SK-N-MC (cell line): Measurements from ENCODE around the gene SLC15A2.

Source experiments
- DNase-seq: peaks from one replicate; pipeline ENCODE4 v3.0.0-alpha.2; 2011; ENCODE audit warnings: low read depth, low spot score
- H3K27ac ChIP-seq: fragments of 200-600 bp; sonication (generic); 2 replicates; pipeline ENCODE4 v1.5.1; 2016; ENCODE audit warnings: mixed run types
- H3K36me3 ChIP-seq: fragments of 200-600 bp; sonication (generic); 2 replicates; pipeline ENCODE4 v1.6.1; 2017; ENCODE audit warnings: antibody characterized with exemption, low read length, mixed read lengths; ENCODE audit not compliant: insufficient read depth
- H3K4me3 ChIP-seq: fragments of 200-600 bp; sonication (generic); 2 replicates; pipeline ENCODE4 v1.5.1; 2016
- H3K9ac ChIP-seq: fragments of 200-600 bp; sonication (generic); 2 replicates; pipeline ENCODE4 v1.8.0; 2017; ENCODE audit warnings: mixed run types, mixed read lengths; ENCODE audit not compliant: insufficient read length
- H3K9me3 ChIP-seq: fragments of 200-600 bp; sonication (generic); 2 replicates; pipeline ENCODE4 v1.6.1; 2017; ENCODE audit warnings: low read depth, mild to moderate bottlenecking, antibody characterized with exemption, low read length, moderate library complexity, mixed read lengths
- EZH2 ChIP-seq: fragments of 200-600 bp; sonication (generic); IDR thresholded peaks from one replicate; pipeline ENCODE4 v1.6.1; 2017; ENCODE audit warnings: antibody characterized with exemption
- FOXP2 ChIP-seq: optimal IDR thresholded peaks from 2 replicates; pipeline ENCODE3; 2011; ENCODE audit warnings: mild to moderate bottlenecking, moderate library complexity; ENCODE audit not compliant: insufficient read depth; ENCODE audit errors: extremely low read length, control extremely low read depth
- POLR2AphosphoS5 ChIP-seq: IDR thresholded peaks from 2 replicates; pipeline ENCODE4 v1.6.1; 2012; ENCODE audit warnings: mild to moderate bottlenecking, low read depth, low read length, borderline replicate concordance

The SLC15A2 gene

DNA sequence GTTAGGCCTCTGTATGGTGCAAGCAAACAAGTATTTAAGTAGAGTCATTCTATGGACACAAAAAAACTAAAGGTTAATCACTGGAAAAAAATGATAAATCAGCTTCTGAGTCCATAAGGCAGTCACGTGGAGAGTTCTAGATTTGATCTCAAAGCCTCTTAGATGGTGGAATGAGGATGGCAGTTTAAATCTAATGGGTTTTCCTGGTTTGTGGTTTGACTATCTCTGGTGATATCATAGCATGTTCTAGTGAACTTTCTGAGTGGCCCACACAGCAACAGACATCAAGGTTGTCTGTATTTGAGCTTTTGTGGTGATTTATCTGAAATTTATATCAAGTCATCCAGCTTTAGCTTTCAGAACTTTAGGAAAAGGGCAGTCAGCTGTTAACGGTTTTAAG lies 75.4 kb downstream of the SLC15A2 start:
- TF ChIP-seq POLR2AphosphoS5 (no peak), EZH2 (no peak), FOXP2 (no peak)
- no peak overlapping the region for H3K4me3 ChIP-seq
- no peak for DNase-seq
- no peak overlapping the region for H3K27ac ChIP-seq
- H3K9ac ChIP-seq = no peak overlapping the region
- H3K36me3 ChIP-seq = no peaks in the 10 kb centered on the region
- no peaks in the 10 kb centered on the region for H3K9me3 ChIP-seq

- no peak for DNase-seq
- TF ChIP-seq POLR2AphosphoS5 (no peak), EZH2 (no peak), FOXP2 (no peak)
- Histone ChIP-seq H3K9me3 (no peaks in the 10 kb centered on the region), H3K4me3 (no peak overlapping the region), H3K9ac (no peak overlapping the region), H3K36me3 (no peaks in the 10 kb centered on the region), H3K27ac (no peak overlapping the region)
These were observed 75.8 kb downstream of the SLC15A2 start for GRCh38 chr3:121970047-121970446.

GRCh38 chr3:121974601-121975111 lies 80.5 kb downstream of the SLC15A2 start:
- TF ChIP-seq POLR2AphosphoS5 = no peak
- no peak for TF ChIP-seq FOXP2
- TF ChIP-seq EZH2 = no peak
- no peaks in the 10 kb centered on the region for H3K9me3 ChIP-seq
- H3K36me3 ChIP-seq = no peaks in the 10 kb centered on the region
- no peak overlapping the region for H3K27ac ChIP-seq
- no peak overlapping the region for H3K9ac ChIP-seq
- H3K4me3 ChIP-seq = no peak overlapping the region
- no peak for DNase-seq

DNA sequence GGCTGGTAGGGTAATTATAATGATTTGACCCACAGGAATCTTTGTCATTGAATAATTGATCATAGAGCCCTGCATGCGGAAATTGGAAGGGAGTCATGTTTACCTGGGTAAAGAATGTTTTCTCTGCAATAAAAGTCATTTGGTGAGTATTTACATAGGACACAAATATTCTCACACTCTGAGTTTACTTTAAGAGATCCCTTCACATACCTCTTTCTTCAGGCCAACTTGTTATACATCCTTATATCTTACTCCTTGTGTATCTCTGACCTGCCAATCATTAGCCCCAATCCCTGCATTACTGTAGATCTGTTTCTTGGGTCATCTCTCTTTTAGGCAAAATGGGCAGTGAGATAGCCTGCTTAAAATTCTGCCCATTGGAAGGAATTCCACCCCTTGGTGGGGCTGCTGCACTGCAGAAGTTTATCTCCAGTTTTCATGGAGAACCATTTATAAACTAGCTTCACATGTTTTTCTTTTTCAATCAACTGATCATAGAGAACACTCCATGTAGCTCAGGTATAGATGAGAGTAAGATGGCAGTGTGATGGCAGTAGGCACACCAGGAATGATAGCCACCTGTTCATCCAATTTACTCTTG lies 81.6 kb downstream of the SLC15A2 start:
- no peaks in the 10 kb centered on the region for H3K9me3 ChIP-seq
- H3K4me3 ChIP-seq = no peak overlapping the region
- H3K27ac ChIP-seq = no peak overlapping the region
- H3K36me3 ChIP-seq = no peaks in the 10 kb centered on the region
- no peak for DNase-seq
- TF ChIP-seq POLR2AphosphoS5 = no peak
- no peak for TF ChIP-seq FOXP2
- no peak for TF ChIP-seq EZH2
- no peak overlapping the region for H3K9ac ChIP-seq

DNA sequence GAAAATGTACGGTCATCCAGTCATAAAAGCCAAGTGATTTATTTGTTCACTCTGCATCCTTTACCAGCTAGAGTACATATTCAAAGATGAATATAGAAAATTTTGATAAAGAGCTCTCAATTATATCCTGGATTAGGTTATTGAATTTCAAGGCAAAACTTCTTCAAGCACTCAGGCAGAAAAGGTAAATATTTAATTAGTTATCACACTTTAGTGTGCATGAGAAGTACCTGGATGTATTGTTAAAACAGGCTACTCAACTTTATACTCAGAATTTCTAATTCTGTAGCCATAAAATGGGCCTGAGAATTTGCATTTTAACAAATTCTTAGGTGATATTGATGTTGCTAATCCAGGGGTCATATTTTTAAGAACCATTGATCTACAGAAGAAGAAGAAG lies 82.5 kb downstream of the SLC15A2 start:
- no peak for TF ChIP-seq POLR2AphosphoS5
- no peak for TF ChIP-seq EZH2
- TF ChIP-seq FOXP2 = no peak
- Histone ChIP-seq H3K36me3 (no peaks in the 10 kb centered on the region), H3K9ac (no peak overlapping the region), H3K9me3 (no peaks in the 10 kb centered on the region), H3K27ac (no peak overlapping the region), H3K4me3 (no peak overlapping the region)
- DNase-seq = no peak

DNA sequence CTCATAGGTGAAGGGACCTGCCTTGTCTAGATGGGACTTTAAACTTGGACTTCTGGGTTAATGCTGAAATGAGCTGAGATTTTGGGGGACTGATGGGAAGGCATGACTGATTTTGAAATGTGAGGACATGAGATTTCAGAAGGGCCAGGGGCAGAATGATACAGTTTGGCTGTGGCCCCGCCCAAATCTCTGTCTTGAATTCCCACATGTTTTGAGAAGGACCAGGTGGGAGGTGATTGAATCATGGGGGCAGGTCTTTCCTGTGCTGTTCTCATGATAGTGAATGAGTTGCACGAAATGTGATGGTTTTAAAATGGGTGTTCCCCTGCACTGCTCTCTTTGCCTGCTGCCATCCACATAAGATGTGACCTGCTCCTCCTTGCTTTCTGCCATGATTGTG lies 85.0 kb downstream of the SLC15A2 start:
- Histone ChIP-seq H3K27ac (no peak overlapping the region), H3K4me3 (no peak overlapping the region)

DNA sequence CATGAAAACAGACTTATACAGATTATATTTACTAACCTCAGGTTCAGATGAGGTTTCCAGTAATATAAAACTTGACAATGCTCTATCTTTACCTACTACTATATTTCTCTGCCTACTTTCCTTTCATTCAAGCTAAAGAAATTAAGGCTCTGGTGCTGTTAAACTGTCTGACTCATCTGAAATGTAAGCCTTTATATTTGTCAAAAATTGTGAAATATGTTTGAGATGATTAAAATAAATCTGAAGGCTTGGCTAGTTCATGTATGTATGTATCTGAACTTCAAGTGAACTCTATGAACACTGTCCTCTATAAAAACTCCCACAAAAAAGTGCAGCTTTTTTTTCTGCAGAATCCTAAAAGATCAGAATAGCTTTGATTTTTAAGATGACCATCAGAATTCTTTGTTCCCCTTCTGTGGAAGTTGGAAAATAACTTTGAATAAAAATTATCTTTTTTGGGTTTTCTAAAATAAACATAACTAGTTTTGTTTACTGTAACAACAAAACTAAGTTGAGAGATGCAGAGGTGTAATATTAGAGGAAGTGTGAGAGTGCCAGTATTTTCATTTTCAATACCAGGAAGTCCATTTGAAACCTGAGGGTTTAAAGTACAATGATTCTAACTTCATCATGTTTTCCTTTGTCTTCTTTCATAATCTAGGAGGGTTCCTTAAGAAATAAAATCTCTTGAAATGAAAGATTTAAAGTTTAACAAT lies 85.7 kb downstream of the SLC15A2 start:
- Histone ChIP-seq H3K9me3 (0 out of 2 replicates have a peak, but pooled peaks cover 3% of the 10 kb centered on the region), H3K9ac (no peak overlapping the region), H3K36me3 (no peaks in the 10 kb centered on the region), H3K27ac (no peak overlapping the region), H3K4me3 (no peak overlapping the region)
- no peak for DNase-seq
- no peak for TF ChIP-seq EZH2
- TF ChIP-seq FOXP2 = no peak
- no peak for TF ChIP-seq POLR2AphosphoS5

More for the DNA sequence above, 85.0 kb downstream of the SLC15A2 start:
- no peaks in the 10 kb centered on the region for H3K36me3 ChIP-seq
- 0 out of 2 replicates have a peak, but pooled peaks cover 3% of the 10 kb centered on the region for H3K9me3 ChIP-seq
- H3K9ac ChIP-seq = no peak overlapping the region
- TF ChIP-seq EZH2 = no peak
- no peak for TF ChIP-seq FOXP2
- no peak for TF ChIP-seq POLR2AphosphoS5
- DNase-seq = no peak

- TF ChIP-seq FOXP2 (no peak), POLR2AphosphoS5 (no peak), EZH2 (no peak)
- Histone ChIP-seq H3K36me3 (no peaks in the 10 kb centered on the region), H3K4me3 (no peak overlapping the region), H3K9me3 (0 out of 2 replicates have a peak, but pooled peaks cover 3% of the 10 kb centered on the region), H3K27ac (no peak overlapping the region), H3K9ac (no peak overlapping the region)
- no peak for DNase-seq
These were observed 86.2 kb downstream of the SLC15A2 start for GRCh38 chr3:121980450-121980796.

- TF ChIP-seq FOXP2 (no peak), EZH2 (no peak), POLR2AphosphoS5 (no peak)
- Histone ChIP-seq H3K4me3 (no peak overlapping the region), H3K36me3 (no peaks in the 10 kb centered on the region), H3K9ac (no peak overlapping the region), H3K27ac (no peak overlapping the region), H3K9me3 (0 out of 2 replicates have a peak, but pooled peaks cover 3% of the 10 kb centered on the region)
- DNase-seq = no peak
These were observed 87.3 kb downstream of the SLC15A2 start for GRCh38 chr3:121981473-121981872.

- TF ChIP-seq FOXP2 (no peak), POLR2AphosphoS5 (no peak), EZH2 (no peak)
- Histone ChIP-seq H3K9me3 (0 out of 2 replicates have a peak, but pooled peaks cover 3% of the 10 kb centered on the region), H3K9ac (no peak overlapping the region), H3K27ac (no peak overlapping the region), H3K4me3 (no peak overlapping the region), H3K36me3 (no peaks in the 10 kb centered on the region)
- no peak for DNase-seq
These were observed 91.6 kb downstream of the SLC15A2 start for GRCh38 chr3:121985846-121986245.
